Ecto neural progenitor cell (in vitro differentiated cells): Measurements from ENCODE around the gene OR6J1.
"Not testable (repeated sequence)": the region's sequence is repeated elsewhere in the genome, so short reads cannot be mapped to it uniquely, and the experiment has no call there.

ENCODE experiments used
- DNase-seq: peaks from one replicate; pipeline ENCODE4 v3.0.0-alpha.2; 2018; ENCODE audit warnings: low spot score

OR6J1 gene

GRCh38 chr14:22650960-22651521, 6.9 kb upstream of the OR6J1 start:
- no peak for DNase-seq

- no peak for DNase-seq
Measured at GRCh38 chr14:22650046-22650739, 6.0 kb upstream of the OR6J1 start.

DNA sequence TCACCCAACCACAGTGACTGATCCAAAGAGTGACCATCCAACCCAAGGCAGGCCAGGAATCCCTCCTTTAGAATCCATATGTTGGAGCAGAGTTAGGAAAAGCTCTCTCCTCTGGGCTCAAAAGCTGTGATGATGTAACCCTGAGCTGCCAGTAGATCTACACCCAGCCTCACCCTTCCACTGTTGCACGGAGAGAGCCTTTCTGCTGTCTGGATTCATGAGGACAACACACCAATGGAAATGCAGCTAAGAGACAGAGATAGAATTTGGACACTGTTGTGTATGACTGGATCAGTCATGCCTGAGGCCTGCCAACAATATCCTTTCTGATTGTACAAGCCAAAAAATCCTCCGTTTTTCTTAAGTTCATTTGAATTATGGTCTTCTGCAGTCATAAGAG, 4.4 kb upstream of the OR6J1 start:
- no peak for DNase-seq

GRCh38 chr14:22646570-22647254, 2.6 kb upstream of the OR6J1 start:
- no peak for DNase-seq

DNA sequence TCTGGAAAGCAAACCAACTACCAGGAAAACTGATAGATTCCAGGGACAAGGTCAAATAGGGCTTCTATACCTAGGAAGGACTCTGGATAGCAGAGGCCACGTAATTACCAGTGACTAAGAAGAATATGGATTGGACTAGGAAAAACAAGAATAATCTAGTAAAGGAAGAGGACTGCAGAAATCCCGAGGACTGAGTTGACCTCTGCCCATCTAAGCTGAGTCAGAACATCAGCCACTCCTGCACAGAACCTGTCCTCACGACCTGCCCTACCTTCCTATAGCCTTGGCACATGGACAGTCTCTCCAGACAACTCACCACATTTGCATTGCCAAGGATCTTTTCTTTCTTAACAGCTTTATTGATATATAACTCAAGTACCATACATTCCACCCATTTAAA, 2.3 kb downstream of the OR6J1 start:
- DNase-seq, result no peak

- no peak for DNase-seq
Measured at GRCh38 chr14:22640192-22640591, 4.0 kb downstream of the OR6J1 start.

DNA sequence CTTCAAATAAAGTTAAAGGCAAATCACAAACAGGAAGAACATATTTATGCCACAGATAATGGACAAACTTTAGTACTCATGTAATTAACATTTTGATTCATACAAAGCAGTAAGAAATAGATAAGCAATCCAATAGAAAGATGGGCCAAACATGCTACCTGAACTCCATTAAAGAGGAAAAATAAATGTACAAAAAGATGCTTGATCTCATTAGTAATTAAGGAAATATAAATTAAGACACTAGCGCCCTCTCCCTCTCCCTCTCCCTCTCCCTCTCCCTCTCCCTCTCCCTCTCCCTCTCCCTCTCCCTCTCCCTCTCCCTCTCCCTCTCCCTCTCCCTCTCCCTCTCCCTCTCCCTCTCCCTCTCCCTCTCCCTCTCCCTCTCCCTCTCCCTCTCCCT, 8.2 kb downstream of the OR6J1 start:
- not testable (repeated sequence) for DNase-seq

GRCh38 chr14:22634233-22634900, 9.8 kb downstream of the OR6J1 start:
- DNase-seq, result no peak

- DNase-seq, result no peak
Measured at GRCh38 chr14:22630486-22630885, 13.7 kb downstream of the OR6J1 start.

- no peak for DNase-seq
Measured at GRCh38 chr14:22630066-22630465, 14.1 kb downstream of the OR6J1 start.

DNA sequence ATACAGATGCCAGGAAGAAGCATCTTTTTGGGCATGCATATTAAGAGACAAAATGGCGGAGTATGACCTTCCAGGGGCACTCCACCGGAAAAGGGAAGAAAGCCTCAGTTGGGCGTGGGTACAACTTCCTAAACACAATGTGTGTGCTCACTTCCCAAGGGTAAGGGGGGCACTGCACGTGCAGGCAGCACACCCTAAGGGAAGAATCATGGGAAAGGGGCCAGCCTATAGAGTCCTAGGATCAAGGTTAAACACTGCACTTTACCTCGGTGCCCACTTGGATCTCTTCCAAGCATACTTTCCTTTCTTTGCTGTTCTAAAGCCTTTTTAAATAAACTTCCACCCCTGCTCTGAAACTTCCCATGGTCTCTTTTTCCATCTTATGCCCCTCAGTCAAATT, 14.8 kb downstream of the OR6J1 start:
- DNase-seq, result no peak

DNA sequence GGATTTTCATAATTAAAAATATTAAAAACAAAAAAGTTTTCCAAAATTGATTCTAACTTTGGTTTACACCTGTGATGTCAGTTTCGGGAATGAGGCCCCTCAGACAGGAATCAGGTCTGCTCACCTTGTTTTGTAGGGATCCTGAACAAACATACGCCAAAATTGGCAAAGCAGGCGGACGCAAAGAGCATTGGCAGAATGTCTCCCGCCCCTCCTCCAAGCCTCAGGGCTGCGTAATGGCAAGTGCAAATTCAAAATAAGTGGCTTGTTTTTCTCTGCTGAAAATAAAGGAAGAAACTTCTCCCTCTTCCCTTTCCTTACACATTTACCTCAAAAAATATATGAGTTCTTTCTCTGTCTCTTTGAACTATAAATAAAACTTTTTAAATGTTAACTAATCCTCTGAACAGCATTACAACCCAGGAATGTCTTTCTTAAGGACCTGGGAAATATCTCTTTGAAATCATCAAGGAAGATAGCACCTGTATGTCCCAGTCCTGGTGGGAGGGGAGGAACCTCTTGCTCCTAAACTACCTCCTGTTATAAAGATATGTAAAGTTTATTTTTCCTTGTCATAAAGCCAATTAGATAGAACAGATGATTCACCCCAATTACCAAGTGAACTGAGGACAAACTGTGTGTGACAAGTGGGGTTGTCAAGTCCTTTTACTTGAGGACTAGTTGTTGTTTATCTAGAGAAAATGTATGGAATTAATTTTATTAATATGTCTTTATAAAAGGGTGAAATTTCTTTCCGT, 16.5 kb downstream of the OR6J1 start:
- DNase-seq, result no peak

- DNase-seq, result no peak
Measured at GRCh38 chr14:22626590-22626989, 17.6 kb downstream of the OR6J1 start.

DNA sequence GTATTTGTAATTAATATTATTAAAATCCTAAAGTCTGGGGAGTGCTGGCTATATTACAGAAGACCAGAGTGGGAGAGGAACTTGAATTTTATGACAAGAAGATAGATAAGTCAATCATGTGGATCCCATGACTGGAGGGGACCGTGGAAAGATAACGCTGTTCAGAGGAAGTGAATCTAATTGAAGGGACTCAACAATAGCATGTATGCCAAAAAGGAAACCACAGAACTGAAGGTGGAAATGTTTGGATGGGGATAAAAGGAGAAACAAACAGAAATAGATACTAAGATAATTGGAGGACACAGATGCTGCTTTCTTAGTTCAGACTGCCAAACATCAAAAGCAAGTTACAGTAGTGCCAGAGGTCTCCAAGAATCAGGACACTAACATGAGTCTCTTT, 21.1 kb downstream of the OR6J1 start:
- DNase-seq, result no peak

DNA sequence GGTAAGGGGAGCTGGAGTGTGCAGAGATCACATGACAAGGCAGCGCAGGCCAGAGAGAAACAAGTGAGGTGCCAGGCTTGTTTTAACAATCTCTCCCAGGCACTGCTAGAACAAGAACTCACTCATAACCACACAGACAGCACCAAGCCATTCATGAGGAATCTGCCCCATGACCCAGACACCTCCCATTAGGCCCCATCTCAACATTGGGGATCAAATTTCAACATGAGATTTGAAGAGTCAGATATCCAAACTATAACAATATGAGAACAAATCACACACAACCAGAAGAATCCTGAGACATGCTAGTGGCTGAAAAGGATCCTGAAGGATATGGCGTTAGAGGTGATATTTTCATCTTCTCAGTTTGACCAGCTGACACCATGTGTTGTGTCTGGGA, 21.9 kb downstream of the OR6J1 start:
- no peak for DNase-seq

DNA sequence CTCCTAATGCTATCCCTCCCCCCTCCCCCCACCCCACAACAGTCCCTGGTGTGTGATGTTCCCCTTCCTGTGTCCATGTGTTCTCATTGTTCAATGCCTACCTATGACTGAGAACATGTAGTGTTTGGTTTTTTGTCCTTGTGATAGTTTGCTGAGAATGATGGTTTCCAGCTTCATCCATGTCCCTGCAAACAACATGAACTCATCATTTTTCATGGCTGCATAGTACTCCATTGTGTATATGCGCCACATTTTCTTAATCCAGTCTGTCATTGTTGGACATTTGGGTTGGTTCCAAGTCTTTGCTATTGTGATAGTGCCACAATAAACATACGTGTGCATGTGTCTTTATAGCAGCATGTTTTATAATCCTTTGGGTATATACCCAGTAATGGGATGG, 28.4 kb downstream of the OR6J1 start:
- not testable (repeated sequence) for DNase-seq

DNA sequence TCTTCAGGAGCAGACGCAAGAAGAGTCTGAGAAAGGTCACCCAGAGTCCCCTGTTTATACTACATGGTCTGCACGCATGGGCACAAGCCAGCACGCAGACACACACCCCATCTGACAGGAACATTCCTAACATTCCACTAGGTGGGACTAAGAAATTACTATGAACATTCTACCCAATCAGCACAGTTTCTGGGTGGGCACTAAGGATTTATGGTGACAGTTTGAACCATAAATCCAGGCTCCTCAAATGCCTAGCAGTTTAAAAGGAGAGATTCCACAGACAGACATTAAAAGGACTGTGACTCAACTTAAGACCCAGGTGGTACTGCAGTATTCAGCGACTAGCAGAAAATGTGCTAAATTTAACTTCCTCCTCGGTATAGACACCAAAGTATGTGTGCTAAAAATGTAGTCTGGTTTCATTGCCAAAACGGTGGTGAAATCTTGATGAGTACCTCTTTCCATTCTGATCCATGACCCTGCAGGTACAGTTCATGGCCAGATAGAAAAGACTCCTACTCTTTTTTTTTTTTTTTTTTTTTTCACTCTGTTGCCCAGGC, 29.8 kb downstream of the OR6J1 start:
- peak; percentile 40 for DNase-seq

DNA sequence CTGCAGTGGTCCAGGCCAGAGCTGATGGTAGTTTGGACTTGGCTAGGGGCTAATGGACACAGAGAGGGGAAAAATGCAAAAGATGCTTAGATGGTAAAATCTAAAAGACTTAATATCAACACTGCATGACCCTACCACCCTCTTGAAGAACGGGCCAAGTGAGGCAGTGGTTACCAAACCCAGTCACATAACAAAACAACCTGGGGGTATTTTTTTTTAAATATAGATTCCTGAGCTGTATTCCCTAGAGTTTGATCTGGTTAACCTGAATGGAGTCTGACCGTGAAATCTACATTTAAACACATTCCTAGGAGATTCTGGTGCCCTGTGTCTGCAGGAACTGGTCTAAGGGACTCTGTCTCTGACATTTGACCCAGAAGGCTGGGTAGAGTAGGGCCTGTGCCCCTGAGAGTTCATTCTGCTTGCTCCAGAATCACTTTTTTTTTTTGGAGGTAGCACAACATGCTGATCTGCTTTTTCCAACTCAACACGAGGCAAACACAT, 30.4 kb downstream of the OR6J1 start:
- DNase-seq, result no peak

- peak; percentile 24 for DNase-seq
Measured at GRCh38 chr14:22613106-22613695, 31.0 kb downstream of the OR6J1 start.

DNA sequence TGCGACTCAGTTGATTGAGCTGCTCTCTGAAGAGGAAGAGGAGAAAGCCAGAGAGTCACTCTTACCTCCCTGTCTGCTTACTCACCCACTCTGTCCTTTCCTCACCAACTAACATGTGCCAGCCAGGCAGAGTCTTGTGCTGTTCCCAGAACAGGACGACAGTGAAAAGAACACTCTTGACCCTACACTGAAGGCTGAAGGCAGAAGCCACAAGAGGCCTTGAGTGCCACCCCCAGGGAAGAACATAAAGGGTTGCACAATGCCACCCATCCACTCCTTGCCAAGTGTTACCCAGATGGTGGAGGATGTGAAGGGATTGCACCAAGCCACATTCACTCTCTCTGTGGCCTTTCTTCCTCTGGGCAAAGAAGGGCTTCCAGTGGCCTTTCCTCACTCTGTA, 33.2 kb downstream of the OR6J1 start:
- peak; percentile 24 for DNase-seq

DNA sequence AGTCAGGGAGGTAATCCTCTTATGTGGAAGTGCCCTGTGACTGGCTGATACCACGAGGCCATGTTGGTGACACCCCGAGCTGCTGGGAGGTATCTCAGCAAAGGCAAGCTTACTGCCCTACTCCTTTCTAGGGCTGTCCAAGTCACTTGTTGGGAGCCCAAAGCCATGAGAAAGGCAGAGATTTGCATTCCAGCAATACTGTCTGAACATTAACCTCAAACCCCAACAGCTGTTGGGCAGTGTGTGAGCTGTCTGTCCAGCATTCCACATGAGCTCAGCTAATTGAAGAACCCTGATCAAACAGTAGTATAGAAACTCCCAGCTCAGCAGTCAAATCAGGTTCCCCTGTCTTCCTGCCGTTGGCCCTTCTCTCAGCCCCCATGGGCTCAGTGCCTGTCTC, 36.9 kb downstream of the OR6J1 start:
- DNase-seq, result no peak
